Erythroblast (primary cell): ENCODE measurements around the gene PNMA6E.

Source experiments
- GATA1 ChIP-seq: IDR thresholded peaks from 2 replicates; pipeline ENCODE4 v1.6.1; 2011; ENCODE audit warnings: low read depth, mild to moderate bottlenecking, control low read depth, low read length, moderate library complexity
- POLR2A ChIP-seq: IDR thresholded peaks from 2 replicates; pipeline ENCODE4 v1.6.1; 2011; ENCODE audit warnings: mild to moderate bottlenecking, low read length

- no peak for TF ChIP-seq POLR2A
- TF ChIP-seq GATA1: no peak
Observed at GRCh38 chrX:153406903-153407302, 5.8 kb upstream of the PNMA6E start.
